Psoas muscle (tissue), 8 donors: ENCODE measurements around the gene CNTN6. TPM values are rescaled to one million over a fixed set of nuclear protein-coding genes. Genes with fewer than 3 reads are reported as not detected.
A peak's percentile ranks its signal among the peaks of the same experiment; 100 is the strongest.

Experiments
- ATAC-seq, 4 donors: fragments of 200-7000 bp; cut with Tn5 transposase; one replicate each; pipeline ENCODE4 v1.9.1; 2020; ENCODE audit warnings: moderate library complexity in 3 of 4, mild to moderate bottlenecking in 2 of 4
- DNase-seq, 2 donors: peaks; one replicate each; pipeline ENCODE4 v3.0.0-alpha.2; 2020
- H3K27ac ChIP-seq: fragments of 200-600 bp; one replicate; pipeline ENCODE4 v1.8.0; 2022
- H3K27me3 ChIP-seq, 3 donors: fragments of 200-600 bp in 1 of 3; one replicate each; pipeline versions ENCODE4 v1.6.1 to v1.8.0; 2013 to 2022; ENCODE audit warnings: low read length in 2 of 3, mild to moderate bottlenecking in 2 of 3, moderate library complexity in 1 of 3; ENCODE audit not compliant: insufficient read depth in 3 of 3
- H3K36me3 ChIP-seq, 2 donors: fragments of 200-600 bp in 1 of 2; one replicate each; pipeline versions ENCODE4 v1.6.1 to v1.8.0; 2013 to 2022; ENCODE audit warnings: low read depth in 1 of 2, mild to moderate bottlenecking in 1 of 2, moderate library complexity in 1 of 2; ENCODE audit not compliant: insufficient read depth in 1 of 2
- H3K4me1 ChIP-seq: fragments of 200-600 bp; one replicate; pipeline ENCODE4 v1.8.0; 2022
- H3K4me3 ChIP-seq: fragments of 200-600 bp; one replicate; pipeline ENCODE4 v1.8.0; 2022; ENCODE audit warnings: mild to moderate bottlenecking
- H3K9me3 ChIP-seq: fragments of 200-600 bp; one replicate; pipeline ENCODE4 v1.8.0; 2022
- WGBS, 3 donors: extraction: QIAGEN DNeasy Blood & Tissue Kit; methylation state at CpG; one replicate each; pipeline versions ENCODE4 v1.1.6 to v1.1.7; 2013; 5-methylcytosine and 5-hydroxymethylcytosine counted together
- intact Hi-C, 2 donors: fragments of 100-400 bp; cut with DNase I; formaldehyde crosslinking; loops; one replicate each; pipeline versions ENCODE4 v1.11.0 to v1.14.2; 2022
- polyA plus RNA-seq, 3 donors: library from polyadenylated mRNA; stranded (reverse); fragments of 200-250 nt; gene quantifications; one replicate each; pipeline ENCODE4 v1.2.3, GENCODE V29; 2013
- total RNA-seq, 4 donors: library from RNA; stranded (reverse); fragmentation: NEBNext Ultra II Directional in 2 of 4; extraction: Animal tissue kit (Norgen Biotek cat#: 25700) in 2 of 4; gene quantifications; one replicate each; pipeline versions ENCODE4 v1.2.1 to v1.2.4, GENCODE V29; 2021 to 2023
- TF ChIP-seq, protein P1 (sequence below): fragments of 200-600 bp; IDR thresholded peaks from one replicate; pipeline ENCODE4 v1.8.0; 2022; ENCODE audit warnings: antibody characterized with exemption
- donor health status: healthy with polysubstance abuse.
- donor health status: DM: no; HTN: no; CAD: no; lungs with moderate emphysema.
- donor health status: Bipolar disorder and iron deficiency.
- donor health status: healthy.
- donor health status: DM: yes; HTN: yes; CAD: no.
- donor health status: DM: no; HTN: no; CAD: no.
- donor health status: DM: no; HTN: no; CAD: no.
- donor health status: DM: yes; HTN: yes; CAD: no.

Gene CNTN6
- total and polyA plus RNA-seq, 7 donors: 0.10 TPM; not detected in 6

DNA sequence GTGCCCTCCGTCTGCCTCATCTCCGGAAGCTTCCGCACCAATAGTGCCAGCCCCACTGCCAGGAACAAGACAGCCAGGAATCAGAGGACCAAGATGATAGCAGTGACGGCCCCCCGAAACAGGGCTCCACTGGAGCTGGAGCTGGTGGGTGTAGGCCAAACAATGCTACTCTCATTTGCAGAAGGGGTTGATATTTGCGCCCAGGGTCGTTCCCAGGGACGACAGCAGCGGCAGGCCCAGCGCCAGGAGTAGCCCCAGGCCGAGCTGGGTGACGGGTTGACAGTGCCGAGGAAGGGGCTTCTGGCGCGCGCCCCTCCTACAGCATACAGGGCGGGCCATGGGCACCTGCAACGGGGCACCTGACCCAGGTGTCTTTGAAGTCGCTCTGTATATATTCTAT lies 301.4 kb downstream of the CNTN6 start:
- H3K27ac ChIP-seq: no peak overlapping the region
- H3K4me3 ChIP-seq: no peak overlapping the region
- no peaks in the 10 kb centered on the region for H3K9me3 ChIP-seq
- no peaks in the 10 kb centered on the region for H3K36me3 ChIP-seq
- H3K27me3 ChIP-seq: no peaks in the 10 kb centered on the region
- intact Hi-C loops: no loop called here
- WGBS, 3 donors: 93 to 94% (median 93%) methylated on average over 18 to 19 of the region's 19 CpGs
- TF ChIP-seq, protein P1, sequence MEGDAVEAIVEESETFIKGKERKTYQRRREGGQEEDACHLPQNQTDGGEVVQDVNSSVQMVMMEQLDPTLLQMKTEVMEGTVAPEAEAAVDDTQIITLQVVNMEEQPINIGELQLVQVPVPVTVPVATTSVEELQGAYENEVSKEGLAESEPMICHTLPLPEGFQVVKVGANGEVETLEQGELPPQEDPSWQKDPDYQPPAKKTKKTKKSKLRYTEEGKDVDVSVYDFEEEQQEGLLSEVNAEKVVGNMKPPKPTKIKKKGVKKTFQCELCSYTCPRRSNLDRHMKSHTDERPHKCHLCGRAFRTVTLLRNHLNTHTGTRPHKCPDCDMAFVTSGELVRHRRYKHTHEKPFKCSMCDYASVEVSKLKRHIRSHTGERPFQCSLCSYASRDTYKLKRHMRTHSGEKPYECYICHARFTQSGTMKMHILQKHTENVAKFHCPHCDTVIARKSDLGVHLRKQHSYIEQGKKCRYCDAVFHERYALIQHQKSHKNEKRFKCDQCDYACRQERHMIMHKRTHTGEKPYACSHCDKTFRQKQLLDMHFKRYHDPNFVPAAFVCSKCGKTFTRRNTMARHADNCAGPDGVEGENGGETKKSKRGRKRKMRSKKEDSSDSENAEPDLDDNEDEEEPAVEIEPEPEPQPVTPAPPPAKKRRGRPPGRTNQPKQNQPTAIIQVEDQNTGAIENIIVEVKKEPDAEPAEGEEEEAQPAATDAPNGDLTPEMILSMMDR: no peak
- H3K4me1 ChIP-seq: no peaks in the 10 kb centered on the region
- ATAC-seq (no peak), DNase-seq (peak in 1 of 2 donors; percentile 16)

DNA sequence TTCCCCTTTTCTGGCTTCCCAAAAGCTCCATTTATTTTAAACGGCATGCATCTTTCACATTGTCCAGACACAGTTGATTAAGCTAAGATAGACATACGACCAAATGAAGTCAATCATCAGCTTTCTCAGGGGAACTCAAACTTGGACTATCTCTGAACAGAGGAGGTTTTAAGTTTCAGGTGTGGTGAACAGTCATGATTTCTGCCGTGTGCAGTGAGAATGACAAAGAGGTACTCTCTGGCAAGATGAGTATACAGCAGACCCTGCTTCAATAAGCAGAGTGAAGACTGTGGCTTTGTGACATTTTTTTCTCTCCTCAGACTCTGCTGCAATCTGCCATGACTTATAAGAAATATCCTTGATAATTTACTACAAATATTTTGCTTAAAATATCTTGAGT lies 307.7 kb downstream of the CNTN6 start:
- intact Hi-C loops: no loop called here
- H3K27me3 ChIP-seq: no peaks in the 10 kb centered on the region
- H3K4me1 ChIP-seq: no peaks in the 10 kb centered on the region
- TF ChIP-seq, protein P1: no peak
- H3K9me3 ChIP-seq: no peaks in the 10 kb centered on the region
- no peaks in the 10 kb centered on the region for H3K36me3 ChIP-seq
- H3K4me3 ChIP-seq: no peak overlapping the region
- ATAC-seq (no peak), DNase-seq (no peak)
- 53 to 60% (median 56%) methylated on average over 3 of the region's 3 CpGs for WGBS, 3 donors
- no peak overlapping the region for H3K27ac ChIP-seq

DNA sequence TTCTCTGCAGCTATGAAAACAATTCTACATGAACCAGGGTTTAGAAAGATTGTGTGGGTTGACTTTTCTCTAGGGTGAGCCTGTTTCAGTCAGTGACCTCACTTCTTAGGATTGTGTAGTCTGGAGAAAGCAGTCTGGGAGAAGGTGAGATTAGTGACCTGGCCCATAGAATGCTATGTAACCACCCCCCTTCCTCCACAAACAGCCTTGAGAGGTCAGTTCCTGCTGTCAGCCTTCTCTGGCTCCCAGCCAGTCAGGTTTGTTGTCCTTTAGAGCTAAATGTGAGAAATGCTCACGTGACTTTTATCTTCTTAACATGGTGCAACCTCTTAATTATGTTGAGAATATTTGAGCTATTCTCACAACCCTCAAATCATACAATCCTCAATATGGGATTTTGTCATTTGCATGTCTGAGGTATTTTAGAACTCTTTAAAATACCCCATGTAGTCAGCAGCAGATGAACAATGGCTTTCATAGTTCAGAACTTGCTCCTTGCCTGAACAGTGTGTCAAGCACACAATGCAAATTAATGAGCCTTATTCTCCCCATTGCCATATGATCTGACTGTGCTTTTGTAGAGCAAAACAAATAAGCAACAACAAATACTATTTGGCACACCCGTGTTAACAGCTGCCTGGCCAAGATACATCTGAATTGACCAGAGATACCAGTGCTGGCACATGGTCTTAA lies 311.6 kb downstream of the CNTN6 start:
- Histone ChIP-seq H3K9me3 (no peaks in the 10 kb centered on the region), H3K27me3 (no peaks in the 10 kb centered on the region), H3K27ac (no peak overlapping the region), H3K4me1 (no peaks in the 10 kb centered on the region), H3K36me3 (no peaks in the 10 kb centered on the region), H3K4me3 (no peak overlapping the region)
- DNase-seq (no peak), ATAC-seq (no peak)
- intact Hi-C loops: no loop called here
- WGBS, 3 donors: 49 to 60% (median 53%) methylated on average over 2 of the region's 2 CpGs
- TF ChIP-seq, protein P1: no peak

DNA sequence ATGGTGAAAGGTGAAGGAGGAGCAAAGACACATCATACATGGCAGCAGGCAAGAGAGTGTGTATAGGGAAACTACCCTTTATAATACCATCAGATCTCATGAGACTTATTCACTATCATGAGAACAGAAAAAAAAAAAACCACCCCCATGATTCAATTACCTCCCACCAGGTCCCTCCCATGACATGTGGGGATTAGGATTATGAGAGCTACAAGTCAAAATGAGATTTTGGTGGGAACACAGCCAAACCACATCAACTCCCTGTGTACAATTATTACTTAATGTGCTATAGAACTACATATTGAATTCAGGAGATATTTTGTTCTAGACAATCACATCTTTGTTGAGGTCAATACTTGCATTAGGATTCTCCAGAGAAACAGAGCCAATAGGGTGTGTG lies 313.4 kb downstream of the CNTN6 start:
- DNase-seq (no peak), ATAC-seq (no peak)
- no peaks in the 10 kb centered on the region for H3K36me3 ChIP-seq
- H3K4me3 ChIP-seq: no peak overlapping the region
- no peaks in the 10 kb centered on the region for H3K9me3 ChIP-seq
- TF ChIP-seq, protein P1: no peak
- no peaks in the 10 kb centered on the region for H3K27me3 ChIP-seq
- H3K27ac ChIP-seq: no peak overlapping the region
- H3K4me1 ChIP-seq: no peaks in the 10 kb centered on the region
- intact Hi-C loops: no loop called here

DNA sequence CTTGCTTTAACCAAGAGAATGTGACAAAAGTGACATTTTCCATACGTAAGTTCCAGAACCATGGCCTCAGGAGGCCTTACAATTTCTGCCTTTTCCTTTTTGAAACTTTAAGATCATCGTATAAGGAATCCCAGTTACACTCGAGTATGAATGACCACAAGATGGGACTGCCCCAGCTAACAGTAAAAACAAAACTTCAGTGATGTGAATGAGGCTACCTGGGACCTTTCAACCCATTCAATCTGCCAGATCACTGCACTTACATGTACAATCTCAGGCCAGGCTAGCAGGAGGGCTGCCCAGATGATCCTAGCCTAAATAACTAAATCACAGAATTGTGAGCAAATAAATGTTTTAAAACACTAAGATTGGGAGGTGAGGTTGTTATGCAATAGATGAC lies 328.8 kb downstream of the CNTN6 start:
- TF ChIP-seq, protein P1: no peak

More for the DNA sequence above, 328.8 kb downstream of the CNTN6 start:
- WGBS, 3 donors: 61 to 76% (median 64%) methylated on average over 3 of the region's 3 CpGs
- DNase-seq (no peak), ATAC-seq (no peak)
- intact Hi-C loops: no loop called here
- H3K27me3 ChIP-seq: no peaks in the 10 kb centered on the region
- no peak overlapping the region for H3K4me3 ChIP-seq
- no peaks in the 10 kb centered on the region for H3K36me3 ChIP-seq
- no peak overlapping the region for H3K27ac ChIP-seq
- H3K4me1 ChIP-seq: no peaks in the 10 kb centered on the region
- H3K9me3 ChIP-seq: no peaks in the 10 kb centered on the region
